Middle frontal gyrus (tissue), 1 donor: Measurements from ENCODE around the gene C17orf114.
"Not testable (repeated sequence)": the region's sequence is repeated elsewhere in the genome, so short reads cannot be mapped to it uniquely, and the experiment has no call there.

ENCODE experiments used
- DNase-seq: peaks from one replicate; pipeline ENCODE4 v3.0.0-alpha.2; 2015; ENCODE audit warnings: low spot score; ENCODE audit errors: extremely low spot score

C17orf114 gene

GRCh38 chr17:4802228-4802627 is at the start of gene C17orf114:
C17orf114 (minus strand) TSS chr17:4802328.
- DNase-seq = no peak

- no peak for DNase-seq
These were observed 49.0 kb upstream of the C17orf114 start for GRCh38 chr17:4851084-4851483.

- DNase-seq = no peak
These were observed 48.1 kb upstream of the C17orf114 start for GRCh38 chr17:4850246-4850645.

GRCh38 chr17:4849011-4849536 is 46.9 kb upstream of the C17orf114 start:
- DNase-seq = no peak

GRCh38 chr17:4846635-4847390 is 44.7 kb upstream of the C17orf114 start:
- no peak for DNase-seq

- DNase-seq = no peak
These were observed 43.0 kb upstream of the C17orf114 start for GRCh38 chr17:4845118-4845517.

GRCh38 chr17:4843321-4844000 is 41.3 kb upstream of the C17orf114 start:
- DNase-seq = no peak

- DNase-seq = no peak
These were observed 40.2 kb upstream of the C17orf114 start for GRCh38 chr17:4842376-4842775.

- no peak for DNase-seq
These were observed 38.7 kb upstream of the C17orf114 start for GRCh38 chr17:4840893-4841242.

- DNase-seq = no peak
These were observed 38.1 kb upstream of the C17orf114 start for GRCh38 chr17:4839965-4840892.

- no peak for DNase-seq
These were observed 37.1 kb upstream of the C17orf114 start for GRCh38 chr17:4839221-4839620.

GRCh38 chr17:4838309-4838785 is 36.2 kb upstream of the C17orf114 start:
- no peak for DNase-seq

- DNase-seq = peak; percentile 42
These were observed 35.6 kb upstream of the C17orf114 start for GRCh38 chr17:4837471-4838308.

- DNase-seq = no peak
These were observed 34.1 kb upstream of the C17orf114 start for GRCh38 chr17:4836221-4836620.

GRCh38 chr17:4834681-4835020 is 32.5 kb upstream of the C17orf114 start:
- no peak for DNase-seq

- no peak for DNase-seq
These were observed 32.0 kb upstream of the C17orf114 start for GRCh38 chr17:4833941-4834680.

- peak; percentile 86 for DNase-seq
These were observed 31.2 kb upstream of the C17orf114 start, which contains the start of gene MINK1 for GRCh38 chr17:4833178-4833940. MINK1 (plus strand) TSS chr17:4833340; CDS start chr17:4833584, 244 bp downstream.

GRCh38 chr17:4832829-4833177 is 30.7 kb upstream of the C17orf114 start:
- DNase-seq = not testable (repeated sequence)

- no peak for DNase-seq
These were observed 25.3 kb upstream of the C17orf114 start for GRCh38 chr17:4827399-4827798.
